HG03025 (cell line): ENCODE results near the gene KCNMA1.

Source experiments
- ATAC-seq: cut with Tn5 transposase; IDR thresholded peaks from one replicate; pipeline ENCODE4 v1.9.1; 2021; ENCODE audit warnings: mild to moderate bottlenecking, moderate library complexity; ENCODE audit not compliant: unreplicated experiment, low FRiP score

Gene KCNMA1

DNA sequence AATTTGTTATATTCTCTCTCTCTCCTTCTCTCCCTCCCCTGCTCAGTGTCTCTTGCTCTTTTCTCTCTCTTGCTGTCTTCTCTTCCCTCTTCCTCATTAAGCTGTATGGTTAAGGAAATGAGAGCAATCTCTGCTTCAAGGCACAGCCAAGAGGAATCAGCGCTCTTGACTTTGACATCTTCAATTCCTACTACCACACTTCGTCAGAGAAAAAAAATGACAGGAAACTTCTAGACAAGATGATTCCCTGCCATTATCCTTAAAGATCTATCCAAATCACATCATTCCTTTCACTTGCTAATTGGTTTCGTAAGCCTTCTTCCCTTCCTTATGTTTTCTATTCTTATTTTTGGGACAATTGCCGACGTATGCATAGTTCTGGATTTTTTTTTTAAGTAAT, 425.0 kb downstream of the KCNMA1 start:
- no peak for ATAC-seq

GRCh38 chr10:77210645-77211044, 427.0 kb downstream of the KCNMA1 start:
- ATAC-seq = no peak

DNA sequence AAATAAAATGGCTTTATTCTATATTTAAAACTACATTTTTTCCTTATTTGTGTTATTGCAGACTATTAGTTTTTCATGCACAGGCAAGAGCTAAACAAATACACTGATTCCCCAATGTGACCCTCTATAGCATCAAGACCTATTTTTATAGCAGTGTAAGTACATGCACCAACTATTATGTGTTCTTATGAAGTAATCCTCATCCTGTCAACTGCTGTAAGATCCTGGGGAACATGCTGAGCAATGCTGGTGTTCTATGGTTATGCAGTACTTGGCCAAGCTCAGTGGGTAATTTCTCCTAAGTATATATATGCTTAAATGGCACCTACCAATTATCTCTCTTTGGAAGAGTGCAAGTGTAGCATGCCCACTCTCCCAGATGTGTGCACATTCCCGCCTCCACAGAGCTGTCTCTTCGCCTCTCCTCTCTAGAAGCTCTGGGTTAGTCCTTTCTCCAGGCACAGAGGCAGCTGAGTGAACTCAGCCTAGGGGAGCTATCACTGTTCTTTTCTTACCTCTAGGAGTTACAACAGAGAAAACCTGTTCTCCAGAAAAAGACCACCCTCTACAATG, 428.8 kb downstream of the KCNMA1 start:
- no peak for ATAC-seq

GRCh38 chr10:77207828-77208185, 429.8 kb downstream of the KCNMA1 start:
- no peak for ATAC-seq

DNA sequence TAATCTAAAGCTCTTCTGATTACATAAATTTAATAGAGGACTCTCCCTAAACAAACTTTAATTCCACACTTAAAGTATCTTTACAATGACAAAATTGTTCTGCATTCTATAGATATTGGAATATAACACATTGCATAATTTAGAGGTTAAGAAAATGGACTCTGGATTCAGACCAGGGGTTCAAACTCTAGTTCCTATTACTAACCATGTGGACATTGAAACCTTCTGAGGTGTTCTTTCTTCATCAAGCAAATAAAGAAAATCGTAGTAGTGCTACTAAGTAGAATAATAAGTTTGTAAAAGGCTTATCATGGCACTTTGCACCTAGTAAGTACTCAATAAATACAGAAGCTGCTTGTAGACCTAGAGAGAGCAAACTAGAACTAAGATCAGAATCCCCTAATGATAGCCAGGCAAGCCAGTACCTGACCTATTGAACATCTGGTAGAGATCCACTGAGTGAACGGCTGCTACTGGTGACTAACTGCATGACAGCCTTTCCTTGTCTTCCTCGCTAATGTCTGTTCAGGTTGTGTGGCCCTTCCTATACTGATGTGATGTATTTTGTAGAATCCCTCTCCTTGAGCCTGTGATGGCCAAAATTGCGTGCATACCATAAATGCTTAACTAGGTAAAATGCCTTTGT, 430.3 kb downstream of the KCNMA1 start:
- no peak for ATAC-seq

- no peak for ATAC-seq
Measured at GRCh38 chr10:77205135-77205534, 432.5 kb downstream of the KCNMA1 start.

- ATAC-seq = no peak
Measured at GRCh38 chr10:77204171-77204570, 433.4 kb downstream of the KCNMA1 start.

GRCh38 chr10:77202857-77203256, 434.8 kb downstream of the KCNMA1 start:
- ATAC-seq = no peak

GRCh38 chr10:77201135-77202106, 436.2 kb downstream of the KCNMA1 start:
- ATAC-seq = no peak

- no peak for ATAC-seq
Measured at GRCh38 chr10:77197544-77197943, 440.1 kb downstream of the KCNMA1 start.

GRCh38 chr10:77196614-77197013, 441.0 kb downstream of the KCNMA1 start:
- ATAC-seq = no peak

DNA sequence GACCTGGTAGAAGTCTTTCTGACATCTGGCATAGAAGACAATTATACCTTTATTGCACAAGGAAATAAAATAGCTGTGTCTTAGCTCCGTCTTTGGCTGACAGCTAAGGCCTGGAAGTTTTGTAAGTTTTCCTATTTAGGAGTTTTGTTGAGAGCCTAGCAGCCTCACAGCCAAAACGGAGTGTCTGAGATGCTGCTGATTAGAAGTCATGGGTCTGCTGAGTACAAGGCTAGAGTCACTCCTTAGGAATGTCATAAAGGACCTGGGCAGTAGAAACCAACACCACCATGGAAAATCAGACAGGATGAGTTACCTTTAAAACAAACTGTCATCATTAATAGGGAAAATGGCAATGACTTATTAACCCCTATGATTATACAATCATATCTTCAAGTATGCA, 442.5 kb downstream of the KCNMA1 start:
- no peak for ATAC-seq

- no peak for ATAC-seq
Measured at GRCh38 chr10:77193001-77193400, 444.6 kb downstream of the KCNMA1 start.

DNA sequence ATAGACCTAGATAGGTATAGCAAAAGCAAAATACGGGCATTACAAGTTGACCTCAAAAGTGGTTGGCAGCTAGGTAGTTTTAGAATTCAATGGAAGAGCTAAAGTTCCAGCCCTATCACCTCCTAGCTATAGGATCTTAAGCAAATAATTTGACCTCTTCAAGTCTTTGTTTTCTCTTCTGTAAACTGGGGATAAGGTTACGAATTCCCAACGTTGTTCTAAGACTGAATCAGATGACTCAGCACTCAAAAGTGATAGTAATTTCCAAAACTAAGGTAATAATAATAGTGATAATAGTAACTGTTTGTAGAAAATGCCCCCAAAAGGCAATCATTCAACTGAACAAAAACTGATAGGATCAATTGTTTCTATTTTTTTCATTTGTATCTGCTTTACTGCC, 445.2 kb downstream of the KCNMA1 start:
- no peak for ATAC-seq

DNA sequence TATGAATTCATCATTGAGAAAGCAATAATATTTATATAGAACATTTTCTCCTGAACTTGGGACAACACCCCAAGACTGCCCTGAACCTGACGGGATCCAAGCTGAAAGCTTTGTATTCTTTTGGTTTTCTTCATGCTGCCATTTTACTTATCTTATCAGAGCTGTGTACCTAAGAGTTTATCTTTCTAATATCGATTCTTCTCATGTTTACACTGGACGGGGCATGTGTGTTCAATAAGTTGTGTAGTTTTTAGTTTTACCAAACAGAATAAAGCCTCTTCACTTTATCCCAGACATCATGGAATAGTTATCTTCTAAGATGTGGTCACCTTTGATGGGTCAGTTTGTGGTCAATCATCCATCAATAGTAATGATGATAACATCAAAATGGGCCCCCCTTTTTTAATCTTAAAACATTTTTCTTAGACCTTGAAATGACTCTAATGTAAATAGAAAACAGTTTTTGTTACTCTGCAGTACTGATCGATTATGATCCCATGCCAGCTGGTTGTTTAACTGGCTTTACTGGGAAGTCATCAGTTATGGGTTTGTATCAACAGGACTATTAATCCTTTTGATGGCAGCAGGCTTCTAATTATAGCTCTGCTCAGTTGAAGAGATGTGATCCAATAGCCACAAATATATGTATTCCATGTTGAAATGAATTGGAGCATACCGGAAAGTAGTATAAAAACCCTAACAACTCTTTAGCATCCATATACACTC, 446.1 kb downstream of the KCNMA1 start:
- no peak for ATAC-seq

DNA sequence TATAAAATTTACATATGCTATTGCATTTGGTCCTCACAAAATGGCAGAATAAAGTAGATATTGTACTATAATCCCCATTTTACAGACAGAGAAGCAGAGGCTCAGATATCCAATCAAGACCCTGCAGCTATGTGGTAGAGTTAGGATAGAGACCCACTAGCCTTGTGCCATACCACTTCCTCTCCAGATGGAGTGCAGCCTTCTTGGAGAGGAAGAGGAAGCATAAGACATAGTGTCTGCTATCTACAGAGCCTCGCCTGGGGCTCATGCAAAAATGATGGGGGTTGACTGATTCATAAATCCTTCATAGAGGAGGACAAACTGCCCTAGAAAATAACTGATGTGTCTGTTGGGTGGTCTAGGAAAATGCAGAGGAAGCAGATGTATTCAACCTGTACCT, 447.3 kb downstream of the KCNMA1 start:
- ATAC-seq = no peak

DNA sequence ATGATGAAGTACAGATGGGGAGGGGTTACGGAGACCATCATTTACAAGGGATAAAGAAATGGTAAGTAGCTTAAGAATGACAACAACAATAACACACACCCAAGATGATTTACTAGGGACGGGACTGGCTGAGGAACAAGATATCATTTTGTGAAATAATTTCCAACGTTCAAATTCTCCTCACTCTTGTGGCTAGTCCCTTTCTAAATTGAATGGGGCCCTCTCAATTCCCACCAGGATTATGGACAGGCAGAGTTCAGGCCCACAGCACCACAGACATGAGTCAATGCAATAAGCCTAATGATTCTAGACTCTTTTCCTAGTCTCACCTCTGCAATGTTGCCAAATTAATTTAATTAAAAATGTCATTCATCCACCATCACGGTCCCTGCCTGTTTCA, 448.1 kb downstream of the KCNMA1 start:
- ATAC-seq = no peak

DNA sequence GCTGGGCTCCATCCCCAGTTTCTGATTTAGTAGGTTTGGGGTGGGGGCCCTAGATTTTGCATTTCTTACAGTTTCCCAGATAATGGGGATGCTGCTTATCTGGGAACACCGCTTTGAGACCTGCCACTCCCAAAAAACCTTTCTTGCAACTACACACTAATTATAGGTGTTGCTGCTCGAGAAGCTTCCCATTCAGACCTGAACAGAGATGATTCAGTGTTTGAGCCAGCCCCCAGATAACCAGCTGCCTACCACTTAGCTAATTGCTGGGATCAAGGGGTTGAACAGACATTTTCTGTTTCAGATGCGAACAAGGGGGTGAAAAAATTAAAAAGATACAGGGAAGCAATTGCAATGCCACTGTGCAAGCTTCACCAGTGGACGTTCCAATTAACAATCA, 448.5 kb downstream of the KCNMA1 start:
- no peak for ATAC-seq

DNA sequence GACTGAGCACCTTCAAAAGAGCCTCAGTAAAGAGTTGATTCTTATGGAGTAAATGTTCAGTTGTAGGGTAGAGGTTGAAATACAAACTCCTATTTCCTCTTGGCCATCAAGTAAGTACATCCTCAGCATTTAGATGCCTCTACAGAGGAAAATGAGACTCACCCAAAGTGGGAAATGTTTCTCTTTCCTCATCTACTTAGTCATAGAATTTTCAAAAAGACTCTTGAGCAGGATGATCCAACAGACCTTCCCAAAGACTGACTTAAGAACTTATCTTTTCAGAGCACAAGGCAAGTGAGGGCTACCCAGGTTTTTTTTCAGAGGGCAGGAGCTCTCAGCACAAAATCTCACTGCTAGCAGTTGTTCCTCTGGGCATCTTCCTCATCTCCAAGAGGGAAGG, 449.1 kb downstream of the KCNMA1 start:
- no peak for ATAC-seq

- no peak for ATAC-seq
Measured at GRCh38 chr10:77188000-77188395, 449.6 kb downstream of the KCNMA1 start.
